Measurements from ENCODE around the gene FGD4. TPM values are rescaled to one million over a fixed set of nuclear protein-coding genes. Genes with fewer than 3 reads are reported as not detected.
"Not testable (repeated sequence)": the region's sequence is repeated elsewhere in the genome, so short reads cannot be mapped to it uniquely, and the experiment has no call there.

Gene FGD4
- total RNA-seq, 4 donors from 2014 or later = 42.6 to 69.4 (median 47.3) TPM

DNA sequence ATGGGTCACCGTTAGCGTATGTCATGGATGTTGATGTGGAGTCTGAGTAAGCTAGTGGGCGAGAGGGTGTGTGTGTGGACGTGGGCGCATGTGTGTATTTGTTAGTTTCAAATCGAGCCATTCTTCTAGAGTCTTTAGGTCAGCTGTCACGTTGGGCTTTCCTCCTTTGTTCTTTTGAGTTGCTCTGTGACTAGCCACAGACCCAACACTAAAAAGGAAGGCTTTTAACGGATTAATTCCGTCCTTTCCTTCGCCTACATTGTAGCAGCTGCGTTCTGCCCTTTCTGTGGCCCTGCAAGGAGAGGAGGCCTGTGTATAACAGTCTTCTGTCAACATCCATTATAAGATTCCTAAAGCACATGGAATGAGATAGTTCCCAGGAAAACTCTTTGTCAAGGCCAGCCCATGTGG is 162.6 kb downstream of the FGD4 start:
- Histone ChIP-seq H3K27ac (peak overlapping the region; percentile 36), H3K4me3 (no peak overlapping the region), H3K27me3 (no peaks in the 10 kb centered on the region), H3K4me1 (peaks cover 47% of the 10 kb centered on the region), H3K9me3 (no peaks in the 10 kb centered on the region), H3K36me3 (peaks cover 5% of the 10 kb centered on the region)
- no peak for DNase-seq (ENCODE audit: low spot score in 2 of 2)
- no peak for TF ChIP-seq POLR2AphosphoS5 (IDR thresholded peaks at IDR 0.05)
- TF ChIP-seq, protein P1, sequence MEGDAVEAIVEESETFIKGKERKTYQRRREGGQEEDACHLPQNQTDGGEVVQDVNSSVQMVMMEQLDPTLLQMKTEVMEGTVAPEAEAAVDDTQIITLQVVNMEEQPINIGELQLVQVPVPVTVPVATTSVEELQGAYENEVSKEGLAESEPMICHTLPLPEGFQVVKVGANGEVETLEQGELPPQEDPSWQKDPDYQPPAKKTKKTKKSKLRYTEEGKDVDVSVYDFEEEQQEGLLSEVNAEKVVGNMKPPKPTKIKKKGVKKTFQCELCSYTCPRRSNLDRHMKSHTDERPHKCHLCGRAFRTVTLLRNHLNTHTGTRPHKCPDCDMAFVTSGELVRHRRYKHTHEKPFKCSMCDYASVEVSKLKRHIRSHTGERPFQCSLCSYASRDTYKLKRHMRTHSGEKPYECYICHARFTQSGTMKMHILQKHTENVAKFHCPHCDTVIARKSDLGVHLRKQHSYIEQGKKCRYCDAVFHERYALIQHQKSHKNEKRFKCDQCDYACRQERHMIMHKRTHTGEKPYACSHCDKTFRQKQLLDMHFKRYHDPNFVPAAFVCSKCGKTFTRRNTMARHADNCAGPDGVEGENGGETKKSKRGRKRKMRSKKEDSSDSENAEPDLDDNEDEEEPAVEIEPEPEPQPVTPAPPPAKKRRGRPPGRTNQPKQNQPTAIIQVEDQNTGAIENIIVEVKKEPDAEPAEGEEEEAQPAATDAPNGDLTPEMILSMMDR (IDR thresholded peaks at IDR 0.05) = no peak
- TF ChIP-seq EP300 (IDR thresholded peaks at IDR 0.05) = no peak
- no peak for TF ChIP-seq POLR2A (IDR thresholded peaks at IDR 0.05)
- 80% methylated on average over 11 of the region's 11 CpGs for WGBS

- peaks cover 51% of the 10 kb centered on the region for H3K4me1 ChIP-seq
- H3K4me3 ChIP-seq; H3K36me3 ChIP-seq; DNase-seq (ENCODE audit: low spot score in 2 of 2); H3K27ac ChIP-seq; H3K9me3 ChIP-seq; H3K27me3 ChIP-seq: not testable (repeated sequence)
- WGBS = 70% methylated on average over 6 of the region's 6 CpGs
Observed at GRCh38 chr12:32562413-32562812, 163.1 kb downstream of the FGD4 start.

GRCh38 chr12:32566663-32567295 is 167.4 kb downstream of the FGD4 start:
- Histone ChIP-seq H3K27me3 (no peaks in the 10 kb centered on the region), H3K4me3 (no peak overlapping the region), H3K4me1 (peaks cover 44% of the 10 kb centered on the region), H3K36me3 (peaks cover 5% of the 10 kb centered on the region), H3K27ac (peak overlapping the region; percentile 12), H3K9me3 (no peaks in the 10 kb centered on the region)
- WGBS = 80% methylated on average over 2 of the region's 2 CpGs
- TF ChIP-seq POLR2AphosphoS5 (IDR thresholded peaks at IDR 0.05) (no peak), POLR2A (IDR thresholded peaks at IDR 0.05) (no peak), EP300 (IDR thresholded peaks at IDR 0.05) (no peak)
- TF ChIP-seq, protein P1 (IDR thresholded peaks at IDR 0.05) = no peak
- no peak for DNase-seq (ENCODE audit: low spot score in 2 of 2)

- 55% methylated on average over 6 of the region's 6 CpGs for WGBS
- Histone ChIP-seq H3K4me3 (no peak overlapping the region), H3K9me3 (no peaks in the 10 kb centered on the region), H3K36me3 (peaks cover 5% of the 10 kb centered on the region), H3K27me3 (no peaks in the 10 kb centered on the region), H3K4me1 (peaks cover 40% of the 10 kb centered on the region), H3K27ac (peak overlapping the region; percentile 12)
- TF ChIP-seq, protein P1 (IDR thresholded peaks at IDR 0.05) = no peak
- TF ChIP-seq POLR2A (IDR thresholded peaks at IDR 0.05) (no peak), EP300 (IDR thresholded peaks at IDR 0.05) (no peak), POLR2AphosphoS5 (IDR thresholded peaks at IDR 0.05) (no peak)
- DNase-seq (ENCODE audit: low spot score in 2 of 2) = no peak
Observed at GRCh38 chr12:32567296-32567674, 167.9 kb downstream of the FGD4 start.

DNA sequence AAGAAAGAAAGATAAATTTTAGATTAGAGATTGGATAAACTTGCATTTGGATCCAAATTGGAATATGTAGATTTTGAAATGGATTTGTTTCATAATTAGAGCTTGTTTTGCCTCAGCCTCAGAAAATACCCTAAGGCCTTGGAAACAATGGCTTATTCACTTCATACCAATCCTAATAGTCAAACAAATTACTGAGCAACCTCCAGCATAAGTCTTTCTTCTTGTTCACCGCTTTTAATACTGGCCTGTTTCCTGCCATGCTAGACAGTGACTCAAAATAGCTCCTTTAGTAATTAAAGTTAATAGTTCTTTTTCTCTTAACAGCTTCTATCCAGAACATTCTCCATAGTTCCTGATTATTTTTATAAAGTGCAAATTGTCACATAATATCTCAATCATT is 168.9 kb downstream of the FGD4 start:
- DNase-seq (ENCODE audit: low spot score in 2 of 2) = no peak
- Histone ChIP-seq H3K27ac (peak overlapping the region; percentile 12), H3K9me3 (no peaks in the 10 kb centered on the region), H3K4me3 (no peak overlapping the region), H3K4me1 (peaks cover 40% of the 10 kb centered on the region), H3K36me3 (peaks cover 5% of the 10 kb centered on the region), H3K27me3 (no peaks in the 10 kb centered on the region)
- WGBS = 5% methylated on average over 1 of the region's 1 CpG
- TF ChIP-seq, protein P1 (IDR thresholded peaks at IDR 0.05) = no peak
- TF ChIP-seq EP300 (IDR thresholded peaks at IDR 0.05) (no peak), POLR2AphosphoS5 (IDR thresholded peaks at IDR 0.05) (no peak), POLR2A (IDR thresholded peaks at IDR 0.05) (no peak)

DNA sequence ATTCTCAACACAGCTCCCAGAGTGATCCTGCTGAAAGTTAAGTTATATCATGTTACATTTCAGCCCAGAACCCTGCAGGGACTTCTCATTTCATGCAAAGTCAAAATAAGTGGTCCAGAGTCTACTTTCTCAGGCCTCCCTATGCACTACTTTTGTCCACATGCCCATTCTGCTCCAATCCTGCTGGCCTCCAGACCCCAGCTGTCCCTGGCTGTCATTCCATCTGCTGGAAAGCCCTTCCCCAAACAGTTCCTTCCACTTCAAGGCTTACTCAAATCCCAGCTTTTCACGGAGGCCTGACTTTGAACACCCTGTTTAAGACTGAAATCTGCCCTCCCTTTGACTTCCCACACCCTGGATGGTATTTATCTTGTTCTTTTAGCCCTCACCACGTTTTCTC is 169.9 kb downstream of the FGD4 start:
- Histone ChIP-seq H3K4me1 (peaks cover 41% of the 10 kb centered on the region), H3K4me3 (no peak overlapping the region), H3K27me3 (no peaks in the 10 kb centered on the region), H3K9me3 (no peaks in the 10 kb centered on the region), H3K36me3 (peaks cover under 1% of the 10 kb centered on the region), H3K27ac (no peak overlapping the region)
- WGBS = 64% methylated on average over 2 of the region's 2 CpGs
- TF ChIP-seq, protein P1 (IDR thresholded peaks at IDR 0.05) = no peak
- TF ChIP-seq EP300 (IDR thresholded peaks at IDR 0.05) = no peak
- no peak for TF ChIP-seq POLR2AphosphoS5 (IDR thresholded peaks at IDR 0.05)
- TF ChIP-seq POLR2A (IDR thresholded peaks at IDR 0.05) = no peak
- no peak for DNase-seq (ENCODE audit: low spot score in 2 of 2)
